HG03103 (cell line): ENCODE results near the gene PPP6R2.

Source experiments
- ATAC-seq: cut with Tn5 transposase; IDR thresholded peaks from one replicate; pipeline ENCODE4 v1.9.1; 2021; ENCODE audit warnings: low read depth; ENCODE audit not compliant: unreplicated experiment

The PPP6R2 gene, protein sequence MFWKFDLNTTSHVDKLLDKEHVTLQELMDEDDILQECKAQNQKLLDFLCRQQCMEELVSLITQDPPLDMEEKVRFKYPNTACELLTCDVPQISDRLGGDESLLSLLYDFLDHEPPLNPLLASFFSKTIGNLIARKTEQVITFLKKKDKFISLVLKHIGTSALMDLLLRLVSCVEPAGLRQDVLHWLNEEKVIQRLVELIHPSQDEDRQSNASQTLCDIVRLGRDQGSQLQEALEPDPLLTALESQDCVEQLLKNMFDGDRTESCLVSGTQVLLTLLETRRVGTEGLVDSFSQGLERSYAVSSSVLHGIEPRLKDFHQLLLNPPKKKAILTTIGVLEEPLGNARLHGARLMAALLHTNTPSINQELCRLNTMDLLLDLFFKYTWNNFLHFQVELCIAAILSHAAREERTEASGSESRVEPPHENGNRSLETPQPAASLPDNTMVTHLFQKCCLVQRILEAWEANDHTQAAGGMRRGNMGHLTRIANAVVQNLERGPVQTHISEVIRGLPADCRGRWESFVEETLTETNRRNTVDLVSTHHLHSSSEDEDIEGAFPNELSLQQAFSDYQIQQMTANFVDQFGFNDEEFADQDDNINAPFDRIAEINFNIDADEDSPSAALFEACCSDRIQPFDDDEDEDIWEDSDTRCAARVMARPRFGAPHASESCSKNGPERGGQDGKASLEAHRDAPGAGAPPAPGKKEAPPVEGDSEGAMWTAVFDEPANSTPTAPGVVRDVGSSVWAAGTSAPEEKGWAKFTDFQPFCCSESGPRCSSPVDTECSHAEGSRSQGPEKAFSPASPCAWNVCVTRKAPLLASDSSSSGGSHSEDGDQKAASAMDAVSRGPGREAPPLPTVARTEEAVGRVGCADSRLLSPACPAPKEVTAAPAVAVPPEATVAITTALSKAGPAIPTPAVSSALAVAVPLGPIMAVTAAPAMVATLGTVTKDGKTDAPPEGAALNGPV

DNA sequence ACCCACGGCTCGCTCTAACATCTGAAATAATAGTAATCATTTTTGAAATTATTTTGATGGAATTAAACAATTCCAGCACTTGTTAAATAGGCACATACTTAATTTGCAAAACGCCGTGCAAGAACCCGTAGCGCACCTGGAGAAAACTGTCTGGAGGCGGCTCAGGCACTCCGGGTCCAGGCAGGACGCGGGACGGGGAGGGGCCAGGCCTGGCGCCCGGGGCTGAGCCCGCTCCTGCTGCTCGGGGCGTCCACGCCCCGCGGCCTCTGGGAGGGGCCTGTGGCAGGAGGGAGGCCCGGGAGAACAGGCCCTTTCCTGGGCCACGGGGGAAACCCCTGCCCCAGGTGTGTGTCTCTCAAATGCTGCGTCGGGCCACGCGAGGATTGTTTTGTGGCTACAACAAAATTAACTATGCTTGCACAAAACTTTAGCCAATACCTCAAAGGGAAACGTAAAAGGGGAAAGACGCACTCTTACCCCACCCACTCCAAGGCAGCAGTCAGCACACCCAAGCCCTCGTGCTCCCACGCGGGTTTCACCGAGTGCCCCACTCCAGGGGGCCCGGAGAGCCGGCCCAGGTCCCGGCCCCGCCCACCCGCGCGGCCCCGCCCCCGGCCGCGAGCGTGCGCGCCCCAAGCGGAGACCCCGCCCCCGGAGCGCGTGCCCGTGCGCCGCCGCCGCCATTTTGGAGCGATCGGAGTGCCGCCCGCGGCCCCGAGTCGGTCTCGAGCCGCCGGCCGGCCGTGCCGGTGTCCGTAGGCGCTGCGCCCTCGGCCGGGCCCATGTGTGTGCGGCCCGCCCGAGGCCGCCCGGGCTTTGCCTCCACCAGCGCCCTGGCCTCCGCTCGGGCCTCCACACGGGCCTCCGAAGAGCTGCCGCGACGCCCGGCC lies at the start of gene PPP6R2:
PPP6R2 (plus strand) TSS at position 677 of the 890 bp plus-strand sequence. CDS start 50,582 bp downstream, outside the sequence.
- no peak for ATAC-seq

DNA sequence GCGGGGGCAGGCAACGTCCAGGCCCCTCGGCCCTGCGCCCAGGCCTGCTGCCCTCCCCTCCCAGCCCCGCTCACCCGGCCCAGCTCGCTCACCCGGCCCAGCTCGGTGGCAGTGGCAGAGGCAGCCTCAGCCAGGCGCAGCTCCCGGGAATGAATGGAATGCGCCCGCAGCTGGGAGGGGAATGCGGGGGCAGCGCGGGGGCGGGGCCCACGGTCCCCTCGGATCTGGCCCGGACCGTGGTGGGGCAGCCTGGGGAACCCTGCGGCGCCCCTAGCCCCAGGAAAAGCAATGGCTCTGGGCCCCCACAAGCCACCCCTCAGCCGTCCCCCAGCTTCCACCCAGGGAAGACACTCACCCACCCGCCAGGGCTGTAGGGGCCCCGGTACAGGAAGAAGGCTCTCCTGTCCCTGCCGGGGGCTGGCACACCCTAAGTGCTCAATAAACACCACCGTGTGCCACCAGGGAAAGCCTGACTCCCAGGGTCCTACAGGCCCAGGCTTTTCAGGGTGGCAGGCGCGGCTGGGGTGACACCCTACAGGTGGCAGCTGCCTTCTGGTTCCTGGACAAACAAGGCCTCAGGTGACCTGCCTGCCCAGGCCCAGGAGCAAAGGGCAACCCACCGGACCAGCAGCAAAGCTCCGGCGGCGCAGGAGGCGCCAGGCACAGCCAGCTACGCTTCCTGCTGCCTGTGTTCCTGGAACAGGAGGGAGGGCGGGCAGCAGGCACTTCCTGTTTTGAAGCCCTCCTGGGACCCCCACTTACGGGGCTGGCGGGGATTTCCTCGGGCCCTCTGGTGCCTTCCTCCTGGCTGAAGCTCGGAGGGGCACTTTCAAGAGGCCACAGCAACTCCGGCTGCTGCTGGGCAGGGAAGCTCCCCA lies 49.4 kb upstream of the PPP6R2 start:
- ATAC-seq, result no peak

DNA sequence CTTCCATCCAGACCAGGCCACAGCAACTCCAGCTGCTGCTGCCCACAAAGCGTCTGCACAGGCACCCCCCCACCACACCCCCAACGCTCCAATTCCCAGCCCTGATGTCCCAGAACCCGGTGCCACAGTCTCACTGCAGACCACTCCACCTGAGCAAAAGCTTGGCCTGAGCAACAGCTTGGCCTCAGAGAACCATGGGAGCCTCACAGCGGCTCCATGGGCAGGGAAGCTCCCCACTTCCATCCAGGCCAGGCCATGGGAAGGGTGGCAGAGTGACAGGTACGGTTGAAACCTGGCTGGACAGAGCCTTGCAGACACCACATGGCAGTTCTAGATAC lies 48.8 kb upstream of the PPP6R2 start:
- no peak for ATAC-seq

DNA sequence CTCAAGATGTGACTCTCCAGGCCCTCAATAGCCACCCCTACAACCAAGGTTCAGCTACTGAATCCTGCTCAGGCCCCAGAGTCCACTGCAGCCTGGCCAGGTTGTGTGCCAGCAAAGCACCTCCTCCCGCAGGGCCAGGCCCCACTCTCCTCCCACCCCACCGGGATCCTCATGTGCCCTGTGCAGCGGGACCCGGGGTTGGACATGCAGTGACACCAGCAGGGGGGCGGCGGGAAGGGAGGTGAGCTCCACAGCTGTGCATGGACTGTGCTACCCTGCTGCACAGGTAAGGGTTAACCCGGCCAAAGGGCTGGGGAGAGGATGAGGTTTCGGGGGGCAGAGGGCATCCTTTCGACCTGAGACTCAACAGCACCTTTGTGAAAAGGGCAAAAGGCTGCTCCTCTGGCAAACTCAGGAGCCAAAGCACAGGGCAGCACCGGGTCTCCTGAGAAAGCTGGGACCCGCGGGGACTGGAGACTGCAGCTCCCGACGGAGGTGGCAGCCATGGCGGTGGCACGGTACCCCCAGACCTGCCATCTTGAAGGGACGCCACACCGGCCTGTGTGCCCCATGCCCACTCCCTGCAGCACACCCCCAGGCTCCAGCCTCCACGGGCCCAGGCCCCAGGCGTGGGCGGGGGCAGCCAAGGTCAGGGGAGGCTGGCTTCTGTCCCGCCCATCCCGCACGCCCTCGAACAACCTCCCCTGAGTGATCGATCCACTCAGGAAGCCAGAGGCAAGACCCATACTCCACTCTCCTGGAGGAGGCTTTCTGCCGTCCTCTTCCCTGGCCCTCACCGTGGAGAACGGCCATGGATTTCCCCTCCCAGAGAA lies 46.3 kb upstream of the PPP6R2 start:
- no peak for ATAC-seq

DNA sequence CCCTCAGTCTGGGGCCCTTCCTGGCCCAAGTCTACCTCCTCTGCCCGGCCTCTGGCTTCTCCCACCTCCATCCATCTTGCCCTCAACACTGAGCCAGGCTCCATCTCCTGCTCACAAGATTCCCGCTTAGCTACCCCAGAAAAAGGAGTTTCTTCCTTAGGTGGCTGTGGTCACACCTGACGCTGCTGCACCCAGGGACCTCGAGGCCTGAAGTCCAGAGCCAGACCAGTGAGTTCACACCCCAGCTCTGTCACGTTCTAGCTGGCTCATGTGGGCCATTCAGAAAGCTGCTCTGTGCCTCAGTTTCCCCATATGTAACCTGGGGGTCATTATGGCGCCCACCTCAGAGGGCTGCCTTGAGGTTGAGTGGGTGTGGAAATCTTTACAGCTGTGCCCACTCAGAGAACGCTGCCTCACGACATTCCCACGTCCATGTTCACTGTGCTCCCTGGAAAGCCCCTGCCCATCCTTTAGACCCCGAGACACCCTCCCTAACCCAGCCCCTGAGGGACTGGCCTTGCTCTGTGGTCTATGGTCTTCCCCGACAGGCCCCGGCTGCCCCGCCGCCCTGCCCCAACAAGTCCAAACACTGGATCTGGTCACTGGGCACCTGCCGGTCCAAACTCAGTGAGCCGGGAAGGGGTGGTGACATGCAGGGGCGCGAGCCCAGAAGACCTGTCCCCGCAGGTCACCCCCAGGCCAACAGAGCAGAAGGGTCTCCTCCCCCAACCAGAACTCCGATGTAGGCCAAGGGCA lies 45.4 kb upstream of the PPP6R2 start:
- no peak for ATAC-seq

DNA sequence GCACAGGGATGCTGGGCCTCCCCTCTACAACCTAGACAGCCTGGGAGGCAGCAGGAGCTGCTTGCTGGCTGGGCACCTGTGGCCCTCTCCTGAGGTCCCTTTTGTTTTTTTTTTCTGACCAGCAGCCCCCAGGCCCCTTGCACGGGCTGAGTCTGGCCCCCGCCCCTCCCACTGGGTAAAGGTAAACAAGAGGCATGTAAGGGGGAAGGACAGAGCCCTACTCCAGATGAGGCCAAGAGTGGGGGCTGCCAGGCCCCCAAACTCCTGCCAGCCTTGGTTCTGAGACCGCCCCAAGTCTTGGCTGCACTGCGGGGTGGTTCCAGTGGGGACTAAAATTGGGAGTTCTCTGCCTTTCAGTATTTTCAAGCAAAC lies 44.9 kb upstream of the PPP6R2 start:
- ATAC-seq, result no peak

DNA sequence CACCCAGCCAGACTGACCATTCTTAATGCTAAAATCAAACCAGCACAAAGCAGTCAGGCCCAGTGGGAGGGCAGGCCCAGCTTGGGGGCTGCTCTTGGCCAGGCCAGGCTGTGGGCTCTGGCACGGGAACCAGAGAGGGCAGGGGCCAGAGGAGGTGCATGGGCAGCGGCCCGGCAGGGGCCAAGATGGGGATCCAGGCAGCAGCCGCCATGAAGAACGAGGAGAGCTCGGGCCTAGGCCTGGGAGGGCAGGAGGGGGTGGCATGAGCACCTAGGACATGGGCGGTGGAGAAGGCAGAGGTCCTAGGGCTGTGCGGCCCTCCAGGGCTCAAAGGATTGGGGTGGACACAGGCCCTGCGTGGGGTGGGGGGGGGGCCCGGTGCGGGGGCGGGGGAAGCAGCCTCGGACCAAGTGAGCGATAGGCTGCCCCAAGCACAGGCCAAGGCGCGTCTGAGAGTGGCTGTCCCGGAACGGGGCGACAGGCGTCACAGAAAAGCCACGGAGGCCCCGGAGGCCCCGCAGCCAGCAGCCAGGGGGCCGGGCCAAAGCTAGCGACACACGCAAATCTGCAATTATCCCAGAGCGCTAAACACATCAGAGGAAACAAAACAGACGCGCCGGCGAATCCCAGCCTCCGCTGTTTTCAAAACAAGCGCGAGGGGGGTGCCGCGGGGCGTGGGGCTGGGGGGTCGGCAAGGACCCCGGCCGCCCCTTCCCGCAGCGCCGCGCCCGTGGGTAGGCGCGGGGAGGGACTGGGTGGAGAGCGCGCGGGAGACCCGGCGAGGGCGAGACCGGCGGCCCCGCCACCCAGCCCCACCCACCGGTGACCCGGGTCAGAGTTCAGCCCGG lies 44.0 kb upstream of the PPP6R2 start:
- ATAC-seq, result no peak

DNA sequence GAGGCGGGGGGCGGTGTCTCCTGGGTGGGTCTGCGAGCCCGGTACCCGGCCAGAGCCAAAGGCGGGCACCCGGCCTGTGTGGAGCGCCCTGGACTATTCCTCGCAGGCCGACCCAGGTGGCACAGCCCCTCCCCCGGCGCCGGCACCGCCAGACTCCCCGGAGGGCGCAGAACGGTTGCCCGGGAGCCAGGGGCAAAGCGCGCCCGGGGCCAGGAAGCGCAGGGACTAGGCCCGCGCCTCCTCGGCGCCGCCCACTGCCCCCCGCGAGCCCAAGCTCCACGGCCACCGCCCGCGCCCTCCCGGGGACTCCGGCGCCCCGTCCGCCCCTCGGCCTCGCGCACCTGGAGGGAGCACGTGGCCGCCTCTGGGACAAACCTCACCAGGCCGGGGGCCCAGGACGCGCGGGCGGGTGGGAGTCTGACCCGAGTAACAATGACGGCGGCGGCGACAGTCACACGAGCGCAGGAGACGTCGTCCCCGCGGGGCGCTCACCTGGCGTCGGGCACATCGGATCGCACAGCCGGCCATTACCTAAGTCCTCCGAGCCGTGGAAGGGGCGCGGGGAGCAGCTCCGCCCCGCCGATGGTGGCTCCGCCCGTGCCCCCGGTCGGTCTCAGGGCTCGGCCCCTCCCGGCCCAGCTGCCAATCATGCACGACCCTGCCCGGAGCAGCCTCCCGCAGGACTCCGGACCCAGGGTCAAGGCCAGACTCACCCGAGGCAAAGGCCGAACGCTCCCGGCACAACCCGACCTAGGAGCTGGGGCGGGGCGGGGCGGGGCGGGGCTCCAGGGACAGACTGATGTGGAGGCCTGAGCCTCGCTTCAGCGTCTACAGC lies 43.1 kb upstream of the PPP6R2 start:
- no peak for ATAC-seq

DNA sequence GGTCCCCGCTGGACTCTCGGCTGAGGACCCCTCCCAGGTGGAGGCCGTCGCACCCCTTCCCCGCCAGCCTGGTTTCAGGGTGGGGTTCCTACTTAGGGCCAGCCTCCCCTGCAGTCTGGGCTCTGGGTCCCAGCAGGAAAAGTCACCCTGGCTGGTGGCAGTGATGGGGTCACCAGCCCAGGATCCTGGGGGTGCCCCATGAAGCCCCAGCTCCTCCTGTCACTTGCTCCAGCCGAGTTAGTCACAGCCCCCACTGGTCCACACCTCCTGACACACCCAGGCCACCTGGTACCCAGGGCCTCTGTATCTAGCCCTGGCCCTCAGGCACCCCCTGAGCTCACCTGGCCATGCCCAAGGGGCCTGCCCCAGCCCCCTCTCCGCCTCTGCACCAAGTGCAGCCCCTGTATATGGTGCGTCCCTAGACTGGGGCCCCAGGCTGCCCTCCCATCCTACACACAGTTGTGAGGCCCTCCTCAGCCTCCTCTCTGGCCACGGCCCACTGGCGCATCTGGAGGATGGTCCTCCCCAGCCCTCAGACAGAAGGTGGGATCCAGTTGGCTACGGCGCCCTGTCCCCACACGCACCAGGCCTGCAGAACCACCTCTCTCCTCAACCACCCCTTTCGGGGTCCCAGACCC lies 42.4 kb upstream of the PPP6R2 start:
- ATAC-seq, result no peak

DNA sequence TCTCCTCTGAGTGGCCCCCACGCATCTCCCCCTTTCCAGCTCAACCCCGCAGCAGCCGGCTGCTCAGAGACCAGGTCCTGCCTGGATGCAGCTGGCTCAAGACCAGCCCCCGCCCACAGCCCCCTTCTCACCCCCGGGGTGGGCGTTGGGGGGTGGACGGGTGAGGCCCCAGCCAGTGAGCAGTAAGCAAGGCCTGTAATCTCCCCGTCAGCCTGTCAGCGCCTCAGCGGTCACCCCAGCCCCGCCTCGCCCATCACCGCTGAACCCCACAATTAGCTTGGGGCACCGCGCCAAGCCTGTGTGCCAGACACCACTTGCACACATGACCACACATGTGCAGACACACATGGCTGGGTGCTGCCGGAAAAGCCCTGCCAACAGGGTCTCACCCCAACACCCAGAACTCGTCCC lies 41.5 kb upstream of the PPP6R2 start:
- no peak for ATAC-seq

DNA sequence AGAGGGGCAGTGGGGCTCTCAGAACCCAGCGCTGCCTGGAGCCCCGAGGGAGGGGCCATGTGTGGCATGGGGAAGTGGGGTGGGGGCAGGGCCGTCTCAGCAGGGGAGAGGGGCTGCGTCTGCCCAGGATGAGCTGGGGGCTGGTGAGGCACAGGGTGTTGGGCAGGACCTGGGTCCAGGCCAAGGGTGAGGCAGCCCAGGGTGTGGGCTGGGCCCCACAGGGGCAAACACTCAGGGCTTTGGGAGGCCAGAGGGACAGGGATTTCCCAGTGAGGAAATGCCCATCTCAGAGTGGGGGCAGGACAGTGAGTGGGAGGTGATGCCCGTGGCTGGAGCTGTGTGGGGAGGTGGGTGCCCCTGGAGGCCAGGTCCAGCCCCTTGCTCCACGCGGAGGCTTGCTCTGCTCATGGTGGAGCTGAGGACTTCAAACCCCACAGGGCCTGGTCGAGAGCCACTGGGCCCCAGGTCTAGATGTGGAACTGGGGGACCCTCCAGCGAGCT lies 41.0 kb upstream of the PPP6R2 start:
- ATAC-seq, result no peak

DNA sequence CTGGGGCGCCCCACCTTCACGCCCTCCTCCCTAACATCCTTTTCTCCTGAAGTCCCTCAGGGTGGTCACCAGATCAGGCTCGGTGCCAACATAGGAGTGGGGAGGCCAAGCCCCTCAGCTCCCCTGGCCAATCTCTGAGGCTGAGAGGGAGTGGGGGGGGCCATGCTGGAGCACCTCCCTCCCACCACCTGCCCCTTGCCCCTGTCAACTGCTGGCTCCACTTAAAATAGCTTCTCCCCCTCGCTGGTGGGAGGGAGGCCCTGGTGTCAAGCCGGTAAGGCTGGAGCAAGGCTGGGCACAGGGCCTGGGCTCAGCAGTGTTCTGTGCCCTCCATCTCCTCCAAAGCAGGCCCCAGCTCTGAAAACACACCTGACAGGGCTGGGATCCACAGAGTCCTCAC lies 40.6 kb upstream of the PPP6R2 start:
- no peak for ATAC-seq

DNA sequence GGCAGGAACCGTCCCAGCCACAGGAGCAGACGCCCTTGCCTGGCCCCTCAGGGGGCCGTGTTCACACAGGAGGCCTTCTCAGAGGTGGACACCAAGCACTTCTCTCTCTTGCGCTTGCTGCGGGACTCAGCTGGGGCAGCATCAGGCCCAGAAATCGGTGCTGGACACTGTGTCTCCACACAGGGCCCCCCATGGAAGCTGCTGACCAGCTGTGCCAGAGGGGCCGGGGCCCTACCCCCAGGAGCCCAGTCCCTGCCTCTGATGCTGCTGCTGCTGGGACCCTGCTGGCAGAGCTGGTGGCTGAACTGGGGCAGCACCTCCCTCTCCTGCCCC lies 39.6 kb upstream of the PPP6R2 start:
- ATAC-seq, result no peak

DNA sequence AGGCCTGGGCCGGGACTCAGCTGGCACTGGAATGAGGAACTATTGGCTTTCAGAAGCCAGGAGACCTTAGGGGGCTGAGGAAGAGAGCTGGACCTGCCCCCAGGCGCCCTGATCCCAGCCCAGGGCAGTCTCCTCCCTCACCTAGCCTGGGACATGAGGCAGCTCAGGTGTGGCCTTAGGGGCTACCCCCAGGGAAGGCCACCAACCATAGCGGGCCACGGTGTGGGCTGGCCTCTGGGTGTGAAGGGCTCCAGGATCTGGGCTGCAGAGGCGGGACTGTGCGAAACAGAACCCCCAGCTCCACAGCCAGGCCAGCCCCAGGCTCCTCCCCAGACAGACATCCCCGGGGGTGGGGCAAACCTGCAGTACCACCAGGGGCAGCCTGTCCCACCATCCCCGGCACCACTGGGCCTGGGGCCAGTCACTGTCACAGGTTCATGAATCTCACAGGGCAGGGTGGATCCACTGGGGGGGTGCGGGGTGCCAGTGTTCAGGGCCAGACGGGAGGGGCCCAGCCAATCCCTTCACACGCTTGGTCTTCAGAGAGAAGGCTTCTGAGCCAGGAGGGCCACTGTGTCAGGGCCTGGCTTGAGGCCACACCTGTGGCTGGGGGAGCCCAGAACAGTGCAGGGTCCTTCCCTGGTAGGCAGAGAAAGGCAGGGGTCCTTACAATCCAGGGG lies 39.1 kb upstream of the PPP6R2 start:
- no peak for ATAC-seq
